T-helper 2 cell treated with Interferon-gamma antibody and Interleukin-4, amounts not matched to agents 100 ng/mL and 5 ng/mL, for 36 hours (primary cell): ENCODE measurements around the gene TAF1C. TPM values are rescaled to one million over a fixed set of nuclear protein-coding genes. Genes with fewer than 3 reads are reported as not detected.
"Not testable (repeated sequence)": the region's sequence is repeated elsewhere in the genome, so short reads cannot be mapped to it uniquely, and the experiment has no call there.

ENCODE experiments used
- intact Hi-C: fragments of 100-400 bp; cut with micrococcal nuclease; formaldehyde crosslinking; loops from one replicate; pipeline ENCODE4 v1.15.1; 2023
- total RNA-seq: library from RNA; stranded (reverse); gene quantifications from 2 replicates; pipeline ENCODE4 v1.2.3, GENCODE V29; 2022

TAF1C gene, protein sequence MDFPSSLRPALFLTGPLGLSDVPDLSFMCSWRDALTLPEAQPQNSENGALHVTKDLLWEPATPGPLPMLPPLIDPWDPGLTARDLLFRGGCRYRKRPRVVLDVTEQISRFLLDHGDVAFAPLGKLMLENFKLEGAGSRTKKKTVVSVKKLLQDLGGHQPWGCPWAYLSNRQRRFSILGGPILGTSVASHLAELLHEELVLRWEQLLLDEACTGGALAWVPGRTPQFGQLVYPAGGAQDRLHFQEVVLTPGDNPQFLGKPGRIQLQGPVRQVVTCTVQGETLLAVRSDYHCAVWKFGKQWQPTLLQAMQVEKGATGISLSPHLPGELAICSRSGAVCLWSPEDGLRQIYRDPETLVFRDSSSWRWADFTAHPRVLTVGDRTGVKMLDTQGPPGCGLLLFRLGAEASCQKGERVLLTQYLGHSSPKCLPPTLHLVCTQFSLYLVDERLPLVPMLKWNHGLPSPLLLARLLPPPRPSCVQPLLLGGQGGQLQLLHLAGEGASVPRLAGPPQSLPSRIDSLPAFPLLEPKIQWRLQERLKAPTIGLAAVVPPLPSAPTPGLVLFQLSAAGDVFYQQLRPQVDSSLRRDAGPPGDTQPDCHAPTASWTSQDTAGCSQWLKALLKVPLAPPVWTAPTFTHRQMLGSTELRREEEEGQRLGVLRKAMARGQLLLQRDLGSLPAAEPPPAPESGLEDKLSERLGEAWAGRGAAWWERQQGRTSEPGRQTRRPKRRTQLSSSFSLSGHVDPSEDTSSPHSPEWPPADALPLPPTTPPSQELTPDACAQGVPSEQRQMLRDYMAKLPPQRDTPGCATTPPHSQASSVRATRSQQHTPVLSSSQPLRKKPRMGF
- 58.4 and 63.4 TPM in 2 replicates for total RNA-seq

GRCh38 chr16:84186685-84187437, at the start of gene TAF1C:
Gene TAF1C (minus strand): TSS chr16:84187057. CDS start chr16:84184988, 2,069 bp downstream.
- intact Hi-C loops: loop anchor here (1.0 to 5.0 kb wide), 5 partner anchors 42 to 230 kb away; partner anchors contain the start of genes DNAAF1, HSDL1 and MBTPS1

DNA sequence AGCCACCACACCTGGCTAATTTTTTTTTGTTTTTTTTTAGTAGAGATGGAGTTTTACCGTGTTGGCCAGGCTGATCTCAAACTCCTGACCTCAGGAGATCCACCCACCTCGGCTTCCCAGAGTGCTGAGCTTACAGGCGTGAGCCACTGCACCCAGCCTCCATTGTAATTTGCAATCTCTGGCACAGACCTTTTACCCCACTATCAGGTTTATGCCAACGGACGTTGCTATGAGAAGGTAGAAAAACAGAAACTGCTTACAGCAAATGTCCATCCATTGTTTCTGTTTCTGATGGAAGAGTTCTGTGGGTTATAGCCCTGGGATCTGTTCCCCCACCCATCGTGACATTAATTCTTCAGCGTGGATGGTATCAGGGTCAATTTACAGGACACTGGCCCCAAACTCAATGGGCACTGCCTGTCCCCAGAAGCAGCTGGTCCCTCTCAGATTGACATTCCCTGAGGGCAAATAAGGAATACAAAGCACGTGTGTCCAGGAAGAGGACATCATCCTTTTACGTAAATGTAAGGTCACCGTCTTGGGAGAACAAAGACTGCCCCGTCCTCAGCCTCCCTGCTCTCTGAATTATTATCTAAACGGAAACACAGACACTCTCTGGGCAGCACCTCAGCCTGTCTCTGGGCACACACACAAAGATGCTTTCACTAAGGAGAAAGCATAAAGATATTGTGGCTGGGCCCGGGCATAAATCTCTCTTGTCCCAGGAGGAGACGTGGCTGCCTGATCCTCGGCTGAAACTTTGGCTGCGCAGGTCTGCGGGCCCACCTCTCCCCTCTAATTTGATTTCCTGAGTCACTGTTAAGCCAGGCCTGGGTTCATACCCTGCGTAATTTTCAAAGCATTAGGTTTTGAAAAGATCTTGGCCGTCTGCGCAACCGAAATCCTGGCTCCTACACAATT, 47.7 kb upstream of the TAF1C start:
- intact Hi-C loops: no loop called here

- intact Hi-C loops: no loop called here
These were observed 46.9 kb upstream of the TAF1C start for GRCh38 chr16:84233748-84234147.

- intact Hi-C loops: no loop called here
These were observed 46.1 kb upstream of the TAF1C start for GRCh38 chr16:84232969-84233368.

DNA sequence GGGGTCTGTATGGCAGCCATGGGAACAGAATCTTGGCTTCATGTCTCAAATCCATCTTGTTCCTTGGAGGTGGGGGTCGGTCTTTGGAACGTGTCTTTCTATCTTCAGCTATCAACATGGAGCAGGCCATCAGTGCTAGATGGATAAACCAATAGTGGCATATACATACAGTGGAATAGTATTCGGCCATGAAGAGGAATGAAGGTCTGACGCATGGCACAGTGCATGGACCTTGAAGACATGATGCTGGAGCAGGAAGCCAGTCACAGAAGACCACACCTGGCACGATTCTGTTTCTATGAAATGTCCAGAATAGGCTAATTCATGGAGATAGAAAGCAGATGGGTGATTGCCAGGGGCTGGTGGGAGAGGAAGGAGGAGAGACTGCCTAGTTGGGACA, 45.2 kb upstream of the TAF1C start:
- intact Hi-C loops: no loop called here

- intact Hi-C loops: no loop called here
These were observed 42.6 kb upstream of the TAF1C start for GRCh38 chr16:84229471-84229870.

- intact Hi-C loops: no loop called here
These were observed 41.5 kb upstream of the TAF1C start for GRCh38 chr16:84228256-84228838.

GRCh38 chr16:84227548-84227947, 40.7 kb upstream of the TAF1C start:
- intact Hi-C loops: no loop called here

GRCh38 chr16:84226026-84226425, 39.2 kb upstream of the TAF1C start:
- intact Hi-C loops: no loop called here

DNA sequence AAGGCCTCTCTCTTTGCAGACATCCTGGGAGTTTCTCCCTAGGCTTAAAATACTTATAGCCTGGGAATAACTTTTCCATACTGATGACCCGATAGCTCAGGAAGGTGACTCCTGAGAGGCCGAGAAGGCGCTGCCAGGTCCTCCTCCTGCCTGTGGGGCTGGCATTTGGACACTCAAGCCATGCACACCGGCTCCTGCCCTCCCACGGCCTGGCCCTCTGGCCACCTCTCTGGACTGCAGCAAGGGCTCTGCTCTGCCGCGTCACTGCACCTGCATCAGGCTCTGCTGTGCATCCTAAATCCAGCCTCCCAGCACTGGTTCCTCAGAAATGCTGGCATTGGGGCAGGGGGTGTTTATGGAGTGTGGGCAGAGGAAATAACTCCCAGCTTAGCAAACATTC, 38.7 kb upstream of the TAF1C start:
- intact Hi-C loops: no loop called here

- intact Hi-C loops: no loop called here
These were observed 38.3 kb upstream of the TAF1C start for GRCh38 chr16:84225126-84225525.

GRCh38 chr16:84224554-84224953, 37.7 kb upstream of the TAF1C start:
- intact Hi-C loops: no loop called here

DNA sequence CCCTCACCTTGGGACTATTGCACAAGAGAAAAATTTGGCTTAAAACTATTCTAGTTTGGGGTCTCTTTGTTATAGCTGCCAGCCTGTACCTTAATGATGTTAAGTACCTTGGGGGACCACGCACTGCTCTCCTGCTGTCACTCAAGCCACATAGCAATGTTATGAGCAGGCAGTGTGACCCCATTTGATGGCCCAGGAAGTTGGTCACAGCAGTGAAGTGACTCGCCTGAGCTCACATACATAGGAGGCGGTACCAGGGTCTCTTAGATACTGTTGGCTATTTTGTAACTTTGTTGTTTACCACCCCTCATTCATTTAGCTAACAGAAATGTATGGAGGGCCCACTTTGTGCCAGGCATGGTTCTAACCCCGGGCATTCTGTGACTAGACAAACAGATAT, 36.6 kb upstream of the TAF1C start:
- intact Hi-C loops: no loop called here

DNA sequence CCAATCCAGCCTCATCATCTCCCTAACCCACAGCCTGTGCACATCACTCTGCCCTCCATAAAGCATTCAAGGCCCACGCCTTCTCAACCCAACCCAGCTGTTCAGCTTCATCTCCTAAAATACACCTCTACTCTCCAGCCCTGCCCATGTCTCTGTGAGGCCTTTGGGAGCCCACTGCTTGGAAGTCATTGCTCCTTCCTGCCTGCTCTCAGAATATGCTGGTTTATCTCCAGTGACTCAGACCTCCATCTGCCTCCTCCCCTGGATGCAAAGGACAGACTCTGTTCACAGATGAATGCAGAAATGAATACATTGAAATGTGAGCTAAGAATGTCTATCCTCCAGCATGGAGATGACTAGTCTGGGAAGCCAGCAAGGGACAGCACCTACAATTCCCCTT, 34.0 kb upstream of the TAF1C start:
- intact Hi-C loops: no loop called here

- intact Hi-C loops: no loop called here
These were observed 32.1 kb upstream of the TAF1C start for GRCh38 chr16:84218956-84219355.

GRCh38 chr16:84218176-84218823, 31.4 kb upstream of the TAF1C start:
- intact Hi-C loops: no loop called here

- intact Hi-C loops: not testable (repeated sequence)
These were observed 29.3 kb upstream of the TAF1C start for GRCh38 chr16:84216144-84216543.

- intact Hi-C loops: no loop called here
These were observed 28.7 kb upstream of the TAF1C start for GRCh38 chr16:84215531-84215930.

DNA sequence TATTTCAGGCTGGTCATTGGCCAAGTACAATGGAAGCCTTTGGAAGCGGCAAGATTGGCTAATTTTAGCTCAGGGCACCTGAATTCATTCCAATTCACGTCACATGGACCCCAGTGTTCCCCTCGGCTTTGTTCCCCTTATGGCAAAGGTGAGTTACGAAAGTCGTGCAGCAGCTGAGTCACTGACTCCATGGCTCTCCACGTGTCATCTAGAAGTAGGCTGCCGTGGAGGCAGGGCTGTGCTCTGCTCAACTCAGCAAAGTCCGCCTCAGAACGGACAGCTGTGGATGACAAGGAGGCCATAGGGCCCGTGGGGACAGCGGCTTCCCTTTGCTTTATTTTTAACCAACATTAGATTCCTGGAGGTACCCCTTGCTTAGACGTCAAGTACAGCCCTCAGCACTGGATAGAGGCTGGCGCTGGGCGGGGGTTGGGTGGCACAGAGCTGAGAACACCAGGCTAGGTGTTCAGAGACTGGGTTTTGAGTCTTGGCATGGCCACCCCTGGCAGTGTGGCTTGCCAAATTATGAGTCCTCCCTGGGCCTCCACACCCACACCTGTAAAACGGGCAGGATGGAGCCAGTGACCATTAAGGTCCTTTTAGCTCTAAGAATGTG, 27.7 kb upstream of the TAF1C start:
- intact Hi-C loops: no loop called here
